Ectodermal cell (in vitro differentiated cells): ENCODE measurements around the gene CLDN18.

Source experiments
- H3K27ac ChIP-seq: 2 replicates; pipeline ENCODE4 v1.7.0; 2013; ENCODE audit warnings: mild to moderate bottlenecking, low read depth, low read length; ENCODE audit not compliant: insufficient read depth, poor library complexity, severe bottlenecking
- H3K27me3 ChIP-seq: 2 replicates; pipeline ENCODE4 v1.7.0; 2013; ENCODE audit warnings: mild to moderate bottlenecking, low read length; ENCODE audit not compliant: insufficient read depth, control insufficient read depth, poor library complexity, severe bottlenecking
- H3K36me3 ChIP-seq: one replicate; pipeline ENCODE4 v1.7.0; 2013; ENCODE audit warnings: low read length; ENCODE audit not compliant: control insufficient read depth, insufficient read depth
- H3K4me1 ChIP-seq: one replicate; pipeline ENCODE4 v1.7.0; 2013; ENCODE audit warnings: low read length; ENCODE audit not compliant: control insufficient read depth, insufficient read depth
- H3K4me3 ChIP-seq: 2 replicates; pipeline ENCODE4 v1.7.0; 2013; ENCODE audit warnings: low read depth, low read length, control low read depth; ENCODE audit not compliant: insufficient read depth
- H3K9me3 ChIP-seq: 2 replicates; pipeline ENCODE4 v1.7.0; 2013; ENCODE audit warnings: mild to moderate bottlenecking, low read length, moderate library complexity; ENCODE audit not compliant: control insufficient read depth
- WGBS, 2 experiments: methylation state at CpG; one replicate each; pipeline ENCODE4 v1.1.7; 2013; ENCODE audit warnings: missing lambda C conversion rate in 2 of 2; 5-methylcytosine and 5-hydroxymethylcytosine counted together

The CLDN18 gene

GRCh38 chr3:138060792-138061191 lies 50.8 kb downstream of the CLDN18 start:
- H3K4me3 ChIP-seq, result no peak overlapping the region
- no peaks in the 10 kb centered on the region for H3K4me1 ChIP-seq
- H3K27ac ChIP-seq, result no peak overlapping the region
- H3K36me3 ChIP-seq, result peaks cover 6% of the 10 kb centered on the region
- WGBS, 2 experiments, result 71% methylated on average over 1 of the region's 2 CpGs; no CpG with 5 or more reads in 1 of the 2 experiments
- no peaks in the 10 kb centered on the region for H3K27me3 ChIP-seq
- no peaks in the 10 kb centered on the region for H3K9me3 ChIP-seq

GRCh38 chr3:138062037-138062436 lies 52.1 kb downstream of the CLDN18 start:
- WGBS, 2 experiments, result 91 to 97% methylated on average over 2 of the region's 2 CpGs
- H3K4me3 ChIP-seq, result no peak overlapping the region
- peaks cover 11% of the 10 kb centered on the region for H3K36me3 ChIP-seq
- H3K27me3 ChIP-seq, result no peaks in the 10 kb centered on the region
- H3K4me1 ChIP-seq, result no peaks in the 10 kb centered on the region
- H3K9me3 ChIP-seq, result no peaks in the 10 kb centered on the region
- H3K27ac ChIP-seq, result no peak overlapping the region

- no peak overlapping the region for H3K4me3 ChIP-seq
- H3K36me3 ChIP-seq, result peaks cover 16% of the 10 kb centered on the region
- 98 to 100% methylated on average over 1 of the region's 1 CpG for WGBS, 2 experiments
- H3K27ac ChIP-seq, result no peak overlapping the region
- no peaks in the 10 kb centered on the region for H3K4me1 ChIP-seq
- H3K9me3 ChIP-seq, result no peaks in the 10 kb centered on the region
- H3K27me3 ChIP-seq, result no peaks in the 10 kb centered on the region
Measured at GRCh38 chr3:138062626-138063025, 52.7 kb downstream of the CLDN18 start.

GRCh38 chr3:138063416-138063815 lies 53.5 kb downstream of the CLDN18 start:
- no peaks in the 10 kb centered on the region for H3K9me3 ChIP-seq
- H3K27ac ChIP-seq, result no peak overlapping the region
- H3K27me3 ChIP-seq, result no peaks in the 10 kb centered on the region
- H3K36me3 ChIP-seq, result peaks cover 16% of the 10 kb centered on the region
- 67 to 68% methylated on average over 4 of the region's 4 CpGs for WGBS, 2 experiments
- no peak overlapping the region for H3K4me3 ChIP-seq
- no peaks in the 10 kb centered on the region for H3K4me1 ChIP-seq

- no peak overlapping the region for H3K4me3 ChIP-seq
- no peaks in the 10 kb centered on the region for H3K27me3 ChIP-seq
- peaks cover 16% of the 10 kb centered on the region for H3K36me3 ChIP-seq
- no peaks in the 10 kb centered on the region for H3K4me1 ChIP-seq
- H3K9me3 ChIP-seq, result no peaks in the 10 kb centered on the region
- 95 to 96% methylated on average over 2 of the region's 2 CpGs for WGBS, 2 experiments
- H3K27ac ChIP-seq, result no peak overlapping the region
Measured at GRCh38 chr3:138065949-138066348, 56.0 kb downstream of the CLDN18 start.

GRCh38 chr3:138066383-138066782 lies 56.4 kb downstream of the CLDN18 start:
- H3K27ac ChIP-seq, result no peak overlapping the region
- H3K4me1 ChIP-seq, result no peaks in the 10 kb centered on the region
- WGBS, 2 experiments, result 96% methylated on average over 8 of the region's 8 CpGs
- no peaks in the 10 kb centered on the region for H3K9me3 ChIP-seq
- H3K27me3 ChIP-seq, result no peaks in the 10 kb centered on the region
- H3K4me3 ChIP-seq, result no peak overlapping the region
- H3K36me3 ChIP-seq, result peaks cover 19% of the 10 kb centered on the region

- Histone ChIP-seq H3K27ac (no peak overlapping the region), H3K36me3 (peaks cover 21% of the 10 kb centered on the region), H3K27me3 (no peaks in the 10 kb centered on the region), H3K9me3 (no peaks in the 10 kb centered on the region), H3K4me1 (no peaks in the 10 kb centered on the region), H3K4me3 (no peak overlapping the region)
- WGBS, 2 experiments, result 82 to 88% methylated on average over 3 of the region's 3 CpGs
Measured at GRCh38 chr3:138066972-138067371, 57.0 kb downstream of the CLDN18 start.

- WGBS, 2 experiments, result 81 to 85% methylated on average over 8 of the region's 8 CpGs
- Histone ChIP-seq H3K9me3 (no peaks in the 10 kb centered on the region), H3K36me3 (peaks cover 21% of the 10 kb centered on the region), H3K4me3 (no peak overlapping the region), H3K4me1 (no peaks in the 10 kb centered on the region), H3K27ac (no peak overlapping the region), H3K27me3 (no peaks in the 10 kb centered on the region)
Measured at GRCh38 chr3:138068046-138068445, 58.1 kb downstream of the CLDN18 start.

GRCh38 chr3:138068579-138069174 lies 58.7 kb downstream of the CLDN18 start:
- no peak overlapping the region for H3K27ac ChIP-seq
- peaks cover 21% of the 10 kb centered on the region for H3K36me3 ChIP-seq
- H3K4me3 ChIP-seq, result no peak overlapping the region
- H3K27me3 ChIP-seq, result no peaks in the 10 kb centered on the region
- WGBS, 2 experiments, result 38 to 42% methylated on average over 14 of the region's 14 CpGs
- no peaks in the 10 kb centered on the region for H3K4me1 ChIP-seq
- H3K9me3 ChIP-seq, result no peaks in the 10 kb centered on the region

GRCh38 chr3:138070006-138070405 lies 60.0 kb downstream of the CLDN18 start:
- 86 to 89% methylated on average over 3 to 4 of the region's 4 CpGs for WGBS, 2 experiments
- Histone ChIP-seq H3K4me1 (no peaks in the 10 kb centered on the region), H3K4me3 (no peak overlapping the region), H3K36me3 (peaks cover 15% of the 10 kb centered on the region), H3K9me3 (no peaks in the 10 kb centered on the region), H3K27me3 (no peaks in the 10 kb centered on the region), H3K27ac (no peak overlapping the region)

- 76 to 78% methylated on average over 8 of the region's 8 CpGs for WGBS, 2 experiments
- H3K36me3 ChIP-seq, result peaks cover 5% of the 10 kb centered on the region
- no peak overlapping the region for H3K4me3 ChIP-seq
- H3K27me3 ChIP-seq, result no peaks in the 10 kb centered on the region
- H3K27ac ChIP-seq, result no peak overlapping the region
- H3K9me3 ChIP-seq, result no peaks in the 10 kb centered on the region
- H3K4me1 ChIP-seq, result no peaks in the 10 kb centered on the region
Measured at GRCh38 chr3:138072796-138073195, 62.8 kb downstream of the CLDN18 start.
